GM12892 (cell line): ENCODE results near the gene AK9.

Source experiments
- POLR2A ChIP-seq: IDR thresholded peaks from 2 replicates; pipeline ENCODE4 v1.6.1; 2011; ENCODE audit warnings: low read depth, low read length, control low read depth
- POLR2AphosphoS5 ChIP-seq: IDR thresholded peaks from 2 replicates; pipeline ENCODE4 v1.6.1; 2011; ENCODE audit warnings: low read depth, low read length, control low read depth
- TAF1 ChIP-seq: IDR thresholded peaks from 2 replicates; pipeline ENCODE4 v1.6.1; 2011; ENCODE audit warnings: low read depth, mild to moderate bottlenecking, control low read depth, low read length, borderline replicate concordance

DNA sequence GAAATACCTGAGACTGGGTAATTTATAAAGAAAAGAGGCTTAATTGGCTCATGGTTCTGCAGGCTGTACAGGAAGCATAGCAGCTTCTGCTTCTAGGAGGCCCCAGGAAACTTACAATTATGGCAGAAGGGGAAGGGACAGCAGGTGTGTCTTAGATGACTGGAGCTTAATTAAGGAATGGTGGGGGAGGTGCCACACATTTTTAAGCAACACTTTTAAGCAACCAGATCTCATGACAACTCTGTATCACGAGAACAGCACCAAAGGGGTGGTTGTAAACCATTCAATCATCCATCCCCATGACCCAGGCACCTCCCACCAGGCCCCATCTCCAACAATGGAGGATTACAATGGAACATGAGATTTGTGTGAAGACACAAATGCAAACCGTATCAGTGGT, 27.0 kb upstream of the AK9 start:
- TF ChIP-seq POLR2AphosphoS5 (no peak), POLR2A (no peak), TAF1 (no peak)
